Upper lobe of left lung (tissue), 6 donors: ENCODE results near the gene SYP. TPM values are rescaled to one million over a fixed set of nuclear protein-coding genes. Genes with fewer than 3 reads are reported as not detected.

Experiments used
- ATAC-seq, 2 donors: fragments of 200-7000 bp; cut with Tn5 transposase; one replicate each; pipeline ENCODE4 v1.9.1; 2022; ENCODE audit warnings: mild to moderate bottlenecking in 2 of 2, moderate library complexity in 2 of 2; ENCODE audit not compliant: low FRiP score in 2 of 2
- DNase-seq, 2 donors: peaks; one replicate each; pipeline ENCODE4 v3.0.0-alpha.2; 2019 to 2020
- H3K27ac ChIP-seq, 4 donors: fragments of 200-600 bp; sonication (generic); one replicate each; pipeline ENCODE4 v1.5.1; 2016 to 2019
- H3K27me3 ChIP-seq, 4 donors: fragments of 200-600 bp; sonication (generic); one replicate each; pipeline ENCODE4 v1.5.1; 2017 to 2019
- H3K36me3 ChIP-seq, 4 donors: fragments of 200-600 bp; sonication (generic); one replicate each; pipeline ENCODE4 v1.5.1; 2016 to 2019
- H3K4me1 ChIP-seq, 4 donors: fragments of 200-600 bp; sonication (generic); one replicate each; pipeline ENCODE4 v1.5.1; 2018 to 2019
- H3K4me3 ChIP-seq, 4 donors: fragments of 200-600 bp; sonication (generic); one replicate each; pipeline ENCODE4 v1.5.1; 2017 to 2019; ENCODE audit warnings: mild to moderate bottlenecking in 2 of 4, moderate library complexity in 1 of 4
- H3K9me3 ChIP-seq, 4 donors: fragments of 200-600 bp; sonication (generic); one replicate each; pipeline ENCODE4 v1.5.1; 2018 to 2019
- EP300 ChIP-seq, 4 donors: sonication (generic); formaldehyde crosslinking; IDR thresholded peaks; one replicate each; pipeline ENCODE4 v1.5.1; 2017; ENCODE audit warnings: antibody characterized with exemption in 4 of 4, control low read depth in 2 of 4
- POLR2A ChIP-seq, 4 donors: fragments of 450-650 bp; IDR thresholded peaks; one replicate each; pipeline ENCODE4 v1.5.1; 2016 to 2017; ENCODE audit warnings: antibody characterized with exemption in 4 of 4, mild to moderate bottlenecking in 2 of 4
- POLR2AphosphoS5 ChIP-seq, 2 donors: sonication (generic); formaldehyde crosslinking; IDR thresholded peaks; one replicate each; pipeline ENCODE4 v1.5.1; 2017; ENCODE audit warnings: antibody characterized with exemption in 2 of 2
- WGBS, 2 donors: methylation state at CpG; one replicate each; pipeline ENCODE4 v1.1.5; 2017 to 2018; 5-methylcytosine and 5-hydroxymethylcytosine counted together
- total RNA-seq, 6 donors: library from RNA; depleted of rRNA in 4 of 6; stranded (reverse); fragments of >200 nt in 4 of 6; gene quantifications; one replicate each; pipeline versions ENCODE4 v1.1.0 to v1.2.1, GENCODE V29; 2016 to 2021
- TF ChIP-seq, protein P1 (sequence below), 6 experiments: fragments of 450-650 bp in 4 of 6; fragments of 200-600 bp in 2 of 6; sonication (generic) in 2 of 6; IDR thresholded peaks; one replicate each; pipeline ENCODE4 v1.5.1; 2016 to 2019; ENCODE audit warnings: antibody characterized with exemption in 6 of 6
- donor health status: DM: no; HTN: no; CAD: no; lungs with moderate emphysema.
- donor health status: DM: no; HTN: yes; CAD: no; lungs with severe emphysema.

The SYP gene
- total RNA-seq, 6 donors from 2014 or later = 2.1 to 8.0 (median 4.3) TPM

DNA sequence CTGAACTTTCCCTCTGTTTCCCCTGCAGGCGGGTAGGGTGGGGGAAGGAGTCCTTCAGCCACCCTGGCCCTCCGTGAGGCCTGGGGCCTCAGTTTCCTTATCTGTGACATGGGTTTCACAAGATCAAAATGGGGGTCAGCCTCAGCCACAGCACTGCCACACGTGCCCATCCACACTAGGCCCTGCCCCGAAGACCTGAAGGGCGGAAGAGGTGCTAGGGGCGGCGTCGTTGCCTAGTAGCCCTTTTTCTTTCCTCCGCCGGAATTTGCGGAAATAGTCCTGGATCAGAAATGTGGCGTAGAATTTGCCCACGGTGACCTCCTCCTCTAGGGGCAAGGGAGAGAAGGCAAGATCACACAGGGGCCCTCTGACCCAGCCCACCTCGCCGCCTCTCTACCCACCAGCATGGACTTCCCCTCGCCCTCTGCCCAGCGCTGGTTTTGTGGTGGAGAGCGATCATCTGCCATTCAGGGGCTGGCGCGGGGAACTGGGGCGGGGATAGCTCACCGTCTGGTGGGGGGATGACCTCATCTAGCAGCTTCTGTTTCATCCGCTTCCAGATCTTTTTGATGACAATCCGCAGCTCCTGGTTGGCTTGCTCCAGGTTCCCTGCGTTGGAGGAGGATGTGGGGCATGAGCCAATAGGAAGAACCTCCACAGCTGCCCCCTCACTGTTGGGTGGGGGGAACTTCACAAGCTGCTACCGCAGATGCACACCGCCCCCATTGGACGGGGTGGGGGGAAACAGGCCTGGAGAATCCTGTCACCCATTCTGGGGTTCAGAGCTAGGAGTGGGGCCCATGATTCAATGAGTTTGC, 9.7 kb upstream of the SYP start:
- H3K27me3 ChIP-seq = no peaks in the 10 kb centered on the region
- no peaks in the 10 kb centered on the region for H3K9me3 ChIP-seq
- no peak for DNase-seq
- TF ChIP-seq EP300 (IDR thresholded peaks at IDR 0.05) = no peak
- H3K36me3 ChIP-seq = no peaks in the 10 kb centered on the region
- no peaks in the 10 kb centered on the region for H3K4me1 ChIP-seq
- H3K27ac ChIP-seq = no peak overlapping the region
- ATAC-seq = no peak
- 26 to 57% methylated on average over 7 to 27 of the region's 28 CpGs for WGBS, 2 donors
- H3K4me3 ChIP-seq = no peak overlapping the region

DNA sequence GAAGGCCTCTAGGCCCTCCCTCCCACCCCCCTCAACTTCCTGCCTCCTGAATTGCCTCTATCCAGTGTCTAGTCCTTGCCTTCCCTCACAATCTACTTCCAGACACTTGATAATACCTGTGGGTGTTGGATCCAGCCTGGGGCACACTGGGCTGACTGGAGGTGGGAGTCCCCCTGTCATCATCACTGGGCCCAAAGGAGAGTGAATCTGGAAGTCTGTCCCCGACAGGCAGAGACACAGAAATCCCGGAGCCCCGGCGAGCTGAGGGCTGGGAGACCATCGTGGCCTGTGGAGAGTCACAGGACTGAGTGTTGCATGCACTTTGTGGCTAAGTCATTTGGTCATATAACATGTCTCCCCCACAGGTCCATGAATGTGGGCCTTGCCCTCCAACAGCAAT, 8.4 kb upstream of the SYP start:
- no peaks in the 10 kb centered on the region for H3K4me1 ChIP-seq
- no peaks in the 10 kb centered on the region for H3K9me3 ChIP-seq
- H3K27ac ChIP-seq = no peak overlapping the region
- DNase-seq (no peak), ATAC-seq (no peak)
- no peaks in the 10 kb centered on the region for H3K27me3 ChIP-seq
- no peaks in the 10 kb centered on the region for H3K36me3 ChIP-seq
- WGBS, 2 donors = 91% methylated on average over 5 of the region's 5 CpGs; no CpG with 5 or more reads in 1 of the 2 donors
- H3K4me3 ChIP-seq = no peak overlapping the region
- TF ChIP-seq, protein P1, sequence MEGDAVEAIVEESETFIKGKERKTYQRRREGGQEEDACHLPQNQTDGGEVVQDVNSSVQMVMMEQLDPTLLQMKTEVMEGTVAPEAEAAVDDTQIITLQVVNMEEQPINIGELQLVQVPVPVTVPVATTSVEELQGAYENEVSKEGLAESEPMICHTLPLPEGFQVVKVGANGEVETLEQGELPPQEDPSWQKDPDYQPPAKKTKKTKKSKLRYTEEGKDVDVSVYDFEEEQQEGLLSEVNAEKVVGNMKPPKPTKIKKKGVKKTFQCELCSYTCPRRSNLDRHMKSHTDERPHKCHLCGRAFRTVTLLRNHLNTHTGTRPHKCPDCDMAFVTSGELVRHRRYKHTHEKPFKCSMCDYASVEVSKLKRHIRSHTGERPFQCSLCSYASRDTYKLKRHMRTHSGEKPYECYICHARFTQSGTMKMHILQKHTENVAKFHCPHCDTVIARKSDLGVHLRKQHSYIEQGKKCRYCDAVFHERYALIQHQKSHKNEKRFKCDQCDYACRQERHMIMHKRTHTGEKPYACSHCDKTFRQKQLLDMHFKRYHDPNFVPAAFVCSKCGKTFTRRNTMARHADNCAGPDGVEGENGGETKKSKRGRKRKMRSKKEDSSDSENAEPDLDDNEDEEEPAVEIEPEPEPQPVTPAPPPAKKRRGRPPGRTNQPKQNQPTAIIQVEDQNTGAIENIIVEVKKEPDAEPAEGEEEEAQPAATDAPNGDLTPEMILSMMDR (IDR thresholded peaks at IDR 0.05) = no peak
- TF ChIP-seq POLR2AphosphoS5 (IDR thresholded peaks at IDR 0.05) (no peak), POLR2A (IDR thresholded peaks at IDR 0.05) (no peak), EP300 (IDR thresholded peaks at IDR 0.05) (no peak)

DNA sequence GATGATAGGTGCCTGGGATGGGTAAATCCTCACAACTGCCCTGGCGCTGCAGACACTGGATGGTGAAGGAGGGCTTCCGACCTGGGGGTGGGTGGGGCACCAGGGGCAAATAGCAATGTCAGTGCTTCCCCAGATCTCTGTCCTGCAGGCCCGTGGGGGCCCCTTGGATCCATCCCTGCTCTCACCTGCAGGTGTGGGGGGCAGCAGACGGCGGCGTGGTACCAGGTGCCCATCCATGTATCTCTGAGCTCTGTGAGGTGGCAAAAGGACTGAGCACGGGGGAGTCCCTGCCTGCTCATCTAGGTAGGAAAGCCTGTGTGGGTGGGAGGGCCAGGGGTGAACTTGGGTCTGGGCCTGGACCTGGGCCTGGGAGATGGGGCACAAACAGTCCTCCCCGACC, 6.5 kb upstream of the SYP start:
- no peaks in the 10 kb centered on the region for H3K27me3 ChIP-seq
- TF ChIP-seq EP300 (IDR thresholded peaks at IDR 0.05) = no peak
- no peak for TF ChIP-seq POLR2A (IDR thresholded peaks at IDR 0.05)
- no peak for TF ChIP-seq POLR2AphosphoS5 (IDR thresholded peaks at IDR 0.05)
- TF ChIP-seq, protein P1 (IDR thresholded peaks at IDR 0.05) = no peak
- WGBS, 2 donors = 75% methylated on average over 7 of the region's 8 CpGs; no CpG with 5 or more reads in 1 of the 2 donors
- no peaks in the 10 kb centered on the region for H3K4me1 ChIP-seq
- DNase-seq (no peak), ATAC-seq (no peak)
- no peak overlapping the region for H3K27ac ChIP-seq
- no peak overlapping the region for H3K4me3 ChIP-seq
- H3K36me3 ChIP-seq = no peaks in the 10 kb centered on the region
- no peaks in the 10 kb centered on the region for H3K9me3 ChIP-seq

DNA sequence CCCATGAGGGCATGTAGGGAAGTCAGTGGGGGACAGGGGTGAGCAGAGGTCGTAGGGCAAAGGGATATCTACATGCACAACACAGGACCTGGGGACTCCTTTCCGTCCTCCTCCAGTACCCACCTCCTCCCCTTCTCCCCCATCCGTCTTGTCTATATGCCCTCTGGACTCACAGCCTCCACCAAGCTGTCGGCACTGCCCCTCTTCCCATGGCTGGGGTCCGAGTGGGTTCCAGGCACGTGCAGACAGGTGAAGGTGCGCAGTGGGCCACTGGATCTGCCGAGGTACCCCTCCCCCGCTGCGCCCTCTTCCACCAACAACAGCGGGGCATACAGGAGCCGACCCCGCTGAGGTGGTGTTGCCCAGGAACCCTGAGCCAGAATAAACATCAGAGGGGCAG, 5.5 kb upstream of the SYP start:
- Histone ChIP-seq H3K27me3 (no peaks in the 10 kb centered on the region), H3K9me3 (no peaks in the 10 kb centered on the region), H3K36me3 (no peaks in the 10 kb centered on the region), H3K4me3 (no peak overlapping the region), H3K27ac (no peak overlapping the region), H3K4me1 (peaks cover 0 to 7% (median 2%) of the 10 kb centered on the region in 4 donors)
- DNase-seq (no peak), ATAC-seq (no peak)
- WGBS, 2 donors = 78 to 82% methylated on average over 12 to 13 of the region's 13 CpGs
- TF ChIP-seq, protein P1 (IDR thresholded peaks at IDR 0.05) = no peak
- TF ChIP-seq EP300 (IDR thresholded peaks at IDR 0.05) (no peak), POLR2A (IDR thresholded peaks at IDR 0.05) (no peak), POLR2AphosphoS5 (IDR thresholded peaks at IDR 0.05) (no peak)

DNA sequence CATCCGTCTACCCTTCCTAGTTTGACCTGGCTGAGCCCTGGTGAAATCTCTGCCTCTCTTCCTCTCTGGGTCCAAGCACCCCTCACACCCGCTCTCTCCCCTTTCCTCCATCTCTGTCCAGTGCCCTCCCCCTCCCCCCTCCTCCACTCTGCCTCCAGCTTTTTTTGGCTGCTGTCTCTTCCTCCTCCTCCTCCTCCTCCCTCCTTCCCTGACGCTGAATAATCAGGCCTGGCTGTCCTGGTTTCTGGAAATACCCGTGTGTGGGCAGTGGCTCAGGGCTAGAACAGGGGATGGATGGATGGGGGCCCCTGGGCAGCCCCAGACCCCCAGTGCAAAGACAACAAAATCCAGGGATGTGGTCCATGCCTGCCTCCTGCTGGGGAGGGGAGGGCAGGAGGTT, 4.7 kb upstream of the SYP start:
- 51 to 65% methylated on average over 4 of the region's 4 CpGs for WGBS, 2 donors
- TF ChIP-seq, protein P1 (IDR thresholded peaks at IDR 0.05) = no peak
- no peak for TF ChIP-seq EP300 (IDR thresholded peaks at IDR 0.05)
- TF ChIP-seq POLR2AphosphoS5 (IDR thresholded peaks at IDR 0.05) = no peak
- no peak for TF ChIP-seq POLR2A (IDR thresholded peaks at IDR 0.05)
- no peaks in the 10 kb centered on the region for H3K9me3 ChIP-seq
- no peak overlapping the region for H3K27ac ChIP-seq
- no peak for ATAC-seq
- H3K4me3 ChIP-seq = no peak overlapping the region
- no peaks in the 10 kb centered on the region for H3K27me3 ChIP-seq
- DNase-seq = no peak
- H3K36me3 ChIP-seq = no peaks in the 10 kb centered on the region
- peaks cover 0 to 10% (median 3%) of the 10 kb centered on the region in 4 donors for H3K4me1 ChIP-seq
